H1 (cell line): ENCODE measurements around the gene AHNAK2. TPM values are rescaled to one million over a fixed set of nuclear protein-coding genes. Genes with fewer than 3 reads are reported as not detected.

Source experiments
- CTCF ChIA-PET: fragments of 300-600 bp; sonication (Branson Sonifier 250); formaldehyde crosslinking; loops from one replicate; lab custom pipeline; 2021; ENCODE audit not compliant: partially characterized antibody; lab: Charles Lee
- POLR2A ChIA-PET: fragments of 300-600 bp; sonication (Branson Sonifier 250); formaldehyde crosslinking; loops from one replicate; lab custom pipeline; 2021; ENCODE audit warnings: inconsistent platforms; ENCODE audit not compliant: partially characterized antibody; lab: Charles Lee
- DNase-seq, 2 experiments: peaks; one replicate each; pipeline versions ENCODE4 v3.0.0 to v3.0.0-alpha.2; 2010 to 2022; ENCODE audit warnings: low spot score in 2 of 2, low read depth in 1 of 2, mixed read lengths in 1 of 2
- FAIRE-seq: peaks from 2 replicates; lab custom pipeline; 2011; peaks lifted over from hg19 to GRCh38; lab: Jason Lieb, UNC
- H2AFZ ChIP-seq: 2 replicates; pipeline ENCODE4 v1.8.1; 2012; ENCODE audit warnings: low read length, inconsistent platforms
- H2AK5ac ChIP-seq: 2 replicates; pipeline ENCODE4 v1.6.1; 2013; ENCODE audit warnings: low read depth, low read length
- H2BK120ac ChIP-seq: replicated peaks from 2 replicates; pipeline ENCODE3; 2013; ENCODE audit warnings: low read depth, low read length, inconsistent platforms
- H2BK12ac ChIP-seq: 2 replicates; pipeline ENCODE4 v1.6.1; 2013; ENCODE audit warnings: low read depth, low read length
- H2BK15ac ChIP-seq: 2 replicates; pipeline ENCODE4 v1.6.1; 2013; ENCODE audit warnings: low read length
- H2BK20ac ChIP-seq: 2 replicates; pipeline ENCODE4 v1.6.1; 2013; ENCODE audit warnings: low read length
- H2BK5ac ChIP-seq: 2 replicates; pipeline ENCODE4 v1.6.1; 2013; ENCODE audit warnings: low read depth, low read length
- H3K14ac ChIP-seq: 2 replicates; pipeline ENCODE4 v1.6.1; 2013; ENCODE audit warnings: inconsistent platforms; ENCODE audit not compliant: insufficient read length
- H3K18ac ChIP-seq: 2 replicates; pipeline ENCODE4 v1.6.1; 2013; ENCODE audit warnings: low read length; ENCODE audit errors: extremely low read depth
- H3K23ac ChIP-seq: 2 replicates; pipeline ENCODE4 v1.6.1; 2013; ENCODE audit warnings: inconsistent platforms; ENCODE audit not compliant: insufficient read length
- H3K23me2 ChIP-seq: 2 replicates; pipeline ENCODE4 v1.6.1; 2013; ENCODE audit warnings: low read depth, low read length
- H3K27ac ChIP-seq: 2 replicates; pipeline ENCODE4 v1.6.1; 2011; ENCODE audit warnings: low read depth, low read length, inconsistent platforms
- H3K27me3 ChIP-seq, 4 experiments: replicated peaks in 1 of 4; 1 replicate in 1 of 4; 2 replicates in 3 of 4; pipeline versions ENCODE4 v1.6.1 to v1.8.1; 2011 to 2013; ENCODE audit warnings: low read length in 3 of 4, mild to moderate bottlenecking in 3 of 4, inconsistent platforms in 2 of 4, mixed read lengths in 2 of 4, moderate library complexity in 1 of 4; ENCODE audit not compliant: control insufficient read depth in 3 of 4, insufficient read depth in 3 of 4; ENCODE audit errors: extremely low read depth in 1 of 4
- H3K36me3 ChIP-seq, 4 experiments: 2 replicates each; pipeline versions ENCODE4 v1.6.1 to v1.8.1; 2011 to 2013; ENCODE audit warnings: mild to moderate bottlenecking in 4 of 4, low read length in 3 of 4, moderate library complexity in 2 of 4, control low read depth in 1 of 4, inconsistent platforms in 1 of 4; ENCODE audit not compliant: insufficient read depth in 4 of 4, control insufficient read depth in 2 of 4
- H3K4ac ChIP-seq: replicated peaks from 2 replicates; pipeline ENCODE3; 2013; ENCODE audit warnings: low read length, low read depth, mixed read lengths, inconsistent platforms; ENCODE audit not compliant: insufficient read length
- H3K4me1 ChIP-seq, 4 experiments: replicated peaks in 1 of 4; 1 replicate in 1 of 4; 2 replicates in 3 of 4; pipeline versions ENCODE4 v1.6.1 to v1.8.1; 2011 to 2013; ENCODE audit warnings: low read length in 3 of 4, inconsistent platforms in 2 of 4, mixed read lengths in 1 of 4; ENCODE audit not compliant: insufficient read depth in 4 of 4, control insufficient read depth in 3 of 4
- H3K4me2 ChIP-seq, 2 experiments: 2 replicates each; pipeline versions ENCODE4 v1.6.1 to v1.8.1; 2011 to 2013; ENCODE audit warnings: low read depth in 2 of 2, low read length in 2 of 2, control low read depth in 1 of 2, inconsistent platforms in 1 of 2, mild to moderate bottlenecking in 1 of 2; ENCODE audit not compliant: insufficient read depth in 1 of 2
- H3K4me3 ChIP-seq, 4 experiments: fragments of 200-600, 300-600 bp in 1 of 4; sonication (generic), shearing (Covaris generic), sonication (Bioruptor Twin) in 1 of 4; 2 replicates each; pipeline versions ENCODE4 v1.5.1 to v1.8.1; 2011 to 2016; ENCODE audit warnings: low read length in 4 of 4, low read depth in 3 of 4, control low read depth in 2 of 4, inconsistent platforms in 2 of 4, mild to moderate bottlenecking in 2 of 4, mixed read lengths in 1 of 4, moderate library complexity in 1 of 4; ENCODE audit not compliant: insufficient read depth in 2 of 4; ENCODE audit errors: extremely low read depth in 1 of 4
- H3K56ac ChIP-seq: replicated peaks from 2 replicates; pipeline ENCODE3; 2013; ENCODE audit warnings: low read depth, mild to moderate bottlenecking, mixed read lengths, low read length, inconsistent platforms; ENCODE audit not compliant: insufficient read length
- H3K79me1 ChIP-seq: 2 replicates; pipeline ENCODE4 v1.6.1; 2013; ENCODE audit warnings: low read depth, low read length, control low read depth
- H3K79me2 ChIP-seq, 2 experiments: 2 replicates each; pipeline versions ENCODE4 v1.6.1 to v1.8.1; 2012 to 2013; ENCODE audit warnings: low read length in 2 of 2, mild to moderate bottlenecking in 2 of 2, inconsistent platforms in 1 of 2; ENCODE audit not compliant: insufficient read depth in 2 of 2, control insufficient read depth in 1 of 2
- H3K9ac ChIP-seq, 4 experiments: replicated peaks in 1 of 4; 1 replicate in 1 of 4; 2 replicates in 3 of 4; pipeline versions ENCODE4 v1.6.1 to v1.8.1; 2011 to 2013; ENCODE audit warnings: low read depth in 3 of 4, low read length in 3 of 4, control low read depth in 2 of 4, mild to moderate bottlenecking in 2 of 4, moderate library complexity in 2 of 4, inconsistent platforms in 1 of 4; ENCODE audit errors: extremely low read depth in 1 of 4
- H3K9me3 ChIP-seq, 2 experiments: 2 replicates each; pipeline versions ENCODE4 v1.6.1 to v1.8.1; 2012 to 2013; ENCODE audit warnings: mild to moderate bottlenecking in 2 of 2, moderate library complexity in 2 of 2, control low read depth in 1 of 2, inconsistent platforms in 1 of 2, low read depth in 1 of 2, low read length in 1 of 2, mixed read lengths in 1 of 2; ENCODE audit not compliant: insufficient read depth in 2 of 2
- H4K20me1 ChIP-seq, 2 experiments: replicated peaks in 1 of 2; 2 replicates each; pipeline versions ENCODE3 to v1.8.1; 2011 to 2013; ENCODE audit warnings: inconsistent platforms in 2 of 2, low read length in 2 of 2, mild to moderate bottlenecking in 1 of 2; ENCODE audit not compliant: insufficient read depth in 2 of 2, control insufficient read depth in 1 of 2
- H4K5ac ChIP-seq: 2 replicates; pipeline ENCODE4 v1.6.1; 2013; ENCODE audit warnings: low read length, low read depth, mixed read lengths, inconsistent platforms; ENCODE audit not compliant: insufficient read length
- H4K8ac ChIP-seq: 2 replicates; pipeline ENCODE4 v1.8.0; 2013; ENCODE audit warnings: mild to moderate bottlenecking, moderate library complexity, low read length, inconsistent platforms; ENCODE audit not compliant: insufficient read depth; ENCODE audit errors: extremely low read depth
- H4K91ac ChIP-seq: replicated peaks from 2 replicates; pipeline ENCODE3; 2013; ENCODE audit warnings: low read length, mixed read lengths, inconsistent platforms; ENCODE audit not compliant: insufficient read length
- CBX5 ChIP-seq: fragments of 300-800, 300-1000 bp; sonication (generic); IDR thresholded peaks from 2 replicates; pipeline ENCODE4 v1.7.1; 2016; ENCODE audit warnings: antibody characterized with exemption, low read length, low read depth
- CBX8 ChIP-seq: fragments of 300-800, 300-1000 bp; sonication (generic); IDR thresholded peaks from 2 replicates; pipeline ENCODE4 v1.7.1; 2016; ENCODE audit warnings: low read depth, low read length, borderline replicate concordance
- CREB1 ChIP-seq: IDR thresholded peaks from 2 replicates; pipeline ENCODE4 v1.6.1; 2012; ENCODE audit warnings: inconsistent platforms
- HDAC2 ChIP-seq, 2 experiments: fragments of 300-600 bp in 1 of 2; sonication (generic) in 1 of 2; IDR thresholded peaks; 2 replicates each; pipeline ENCODE4 v1.6.1; 2011 to 2012; ENCODE audit warnings: low read depth in 2 of 2, low read length in 2 of 2, mild to moderate bottlenecking in 2 of 2, moderate library complexity in 2 of 2, borderline replicate concordance in 1 of 2, inconsistent platforms in 1 of 2
- JUN ChIP-seq: IDR thresholded peaks from 2 replicates; pipeline ENCODE4 v1.6.1; 2011; ENCODE audit warnings: low read depth, mild to moderate bottlenecking, improper control_type of control experiment, low read length
- NANOG ChIP-seq: IDR thresholded peaks from 2 replicates; pipeline ENCODE4 v1.6.1; 2011; ENCODE audit warnings: low read length, low read depth, mild to moderate bottlenecking, inconsistent platforms; ENCODE audit not compliant: insufficient read depth, poor library complexity, severe bottlenecking
- PHF8 ChIP-seq: fragments of 200-600 bp; sonication (generic); conservative IDR thresholded peaks from 2 replicates; pipeline ENCODE4 v1.7.1; 2012; ENCODE audit warnings: low read depth, mild to moderate bottlenecking, inconsistent platforms, low read length, moderate library complexity
- POLR2AphosphoS5 ChIP-seq: IDR thresholded peaks from 2 replicates; pipeline ENCODE4 v1.6.1; 2011; ENCODE audit warnings: low read depth, low read length
- SAP30 ChIP-seq: fragments of 300-600 bp; sonication (generic); IDR thresholded peaks from 2 replicates; pipeline ENCODE4 v1.7.1; 2012; ENCODE audit warnings: low read length, moderate library complexity, mild to moderate bottlenecking, inconsistent platforms; ENCODE audit not compliant: insufficient read depth, insufficient replicate concordance
- SP2 ChIP-seq: IDR thresholded peaks from 2 replicates; pipeline ENCODE4 v1.6.1; 2012; ENCODE audit warnings: mild to moderate bottlenecking, low read length, inconsistent platforms
- TAF7 ChIP-seq: optimal IDR thresholded peaks from 2 replicates; pipeline ENCODE3; 2011; ENCODE audit warnings: low read depth, mild to moderate bottlenecking, inconsistent platforms, low read length, moderate library complexity, borderline replicate concordance
- ZNF274 ChIP-seq: IDR thresholded peaks from 2 replicates; pipeline ENCODE4 v1.7.0; 2012; ENCODE audit warnings: low read length, borderline replicate concordance; ENCODE audit errors: extremely low read depth
- WGBS, 2 experiments: shearing (Covaris generic) in 1 of 2; methylation state at CpG; one replicate each; pipeline versions ENCODE4 v1.1.6 to v1.1.7; 2013 to 2015; ENCODE audit warnings: low lambda C conversion rate in 2 of 2, mixed read lengths in 2 of 2, inconsistent platforms in 1 of 2, low coverage in 1 of 2, missing lambda C conversion rate in 1 of 2; ENCODE audit not compliant: insufficient replicate concordance in 2 of 2, insufficient coverage in 1 of 2, insufficient read length in 1 of 2; ENCODE audit errors: extremely low coverage in 1 of 2, missing lambda C conversion rate in 1 of 2; 5-methylcytosine and 5-hydroxymethylcytosine counted together
- polyA plus RNA-seq, 7 experiments: library from polyadenylated mRNA; depleted of rRNA in 3 of 7; stranded (reverse) in 5 of 7; unstranded in 2 of 7; fragments of >200 nt in 5 of 7; fragments of 200-250 nt in 2 of 7; gene quantifications; 1 replicate in 5 of 7; 2 replicates in 1 of 7; 4 replicates in 1 of 7; pipeline versions ENCODE4 v1.2.1 to v1.2.3, GENCODE V29; 2011 to 2013; ENCODE audit warnings: missing spikeins in 2 of 7, mixed read lengths in 2 of 7
- total RNA-seq: library from RNA; stranded (reverse); fragmentation: NEBNext Ultra II Directional; extraction: Animal tissue kit (Norgen Biotek cat#: 25700); gene quantifications from 2 replicates; pipeline ENCODE4 v1.2.1, GENCODE V29; 2021

Gene AHNAK2
- total and polyA plus RNA-seq, 2 of the 8 experiments (the other 6 are each of a cell fraction or from before 2014, with no cell fraction given): 0.95 to 2.0 TPM

- Histone ChIP-seq H3K27me3 (peaks cover 0 to 4% (median under 1%) of the 10 kb centered on the region in 4 experiments; a peak in 3 of 7 replicates), H2BK20ac (no peak overlapping the region), H2BK12ac (no peak overlapping the region), H3K18ac (no peak overlapping the region), H3K4me3 (no peak overlapping the region), H2AFZ (no peak overlapping the region), H3K27ac (no peak overlapping the region), H2BK5ac (no peak overlapping the region), H3K23ac (no peak overlapping the region), H3K79me1 (no peaks in the 10 kb centered on the region), H4K8ac (no peak overlapping the region), H3K14ac (no peak overlapping the region), H2BK15ac (no peak overlapping the region), H3K9ac (no peak overlapping the region), H2BK120ac (no peak overlapping the region), H3K4me2 (no peak overlapping the region), H4K20me1 (peaks cover 3 to 5% of the 10 kb centered on the region in 2 experiments), H3K4me1 (peaks cover 0 to 4% (median 2%) of the 10 kb centered on the region in 4 experiments; a peak in 4 of 7 replicates), H3K9me3 (peaks cover 0 to 3% of the 10 kb centered on the region in 2 experiments; a peak in 1 of 4 replicates), H3K56ac (no peak overlapping the region), H4K5ac (no peak overlapping the region), H3K23me2 (peaks cover 4% of the 10 kb centered on the region; the same call in 1 of the 2 replicates), H3K4ac (no peak overlapping the region), H4K91ac (no peak overlapping the region), H3K79me2 (no peaks in the 10 kb centered on the region), H2AK5ac (no peak overlapping the region), H3K36me3 (peaks cover 0 to 4% (median 0%) of the 10 kb centered on the region in 4 experiments; a peak in 2 of 8 replicates)
- 92% methylated on average over 16 of the region's 16 CpGs; no CpG with 5 or more reads in 1 of the 2 experiments for WGBS, 2 experiments
- FAIRE-seq (no peak), DNase-seq (no peak)
- CTCF ChIA-PET: interaction anchor here (0.6 to 2.8 kb wide), 6 partner anchors 10 to 56 kb away, joined by 3 to 14 read pairs (median 4); no protein-coding TSS in a partner anchor
- POLR2A ChIA-PET: interaction anchor here (0.6 to 1.8 kb wide), 4 partner anchors 10 to 888 kb away, joined by 4 to 7 read pairs (median 5); partner anchors contain the start of gene CDCA4
- TF ChIP-seq HDAC2 (IDR thresholded peaks at IDR 0.05; ENCODE audit: borderline replicate concordance in 1 of 2, low read depth in 2 of 2, low read length in 2 of 2) (no peak), JUN (no peak), CBX5 (no peak), SP2 (no peak), ZNF274 (no peak), NANOG (no peak), POLR2AphosphoS5 (no peak), CBX8 (no peak), SAP30 (no peak), CREB1 (no peak), PHF8 (no peak), TAF7 (no peak)
Observed at GRCh38 chr14:104989236-104989950, 11.2 kb upstream of the AHNAK2 start.
